SK-N-SH (cell line): ENCODE measurements around the gene RMND1.

Experiments
- CTCF ChIP-seq: fragments of 200-600 bp; sonication (generic); IDR thresholded peaks from 2 replicates; pipeline ENCODE4 v1.6.1; 2017; ENCODE audit warnings: antibody characterized with exemption, mild to moderate bottlenecking, moderate library complexity
- EZH2phosphoT487 ChIP-seq: fragments of 200-600 bp; sonication (generic); IDR thresholded peaks from 2 replicates; pipeline ENCODE4 v1.6.1; 2017; ENCODE audit warnings: low read depth, mixed run types, mild to moderate bottlenecking, antibody characterized with exemption, moderate library complexity, borderline replicate concordance
- JUND ChIP-seq: IDR thresholded peaks from 2 replicates; pipeline ENCODE4 v1.4.0; 2012
- NFIC ChIP-seq: IDR thresholded peaks from 2 replicates; pipeline ENCODE4 v1.4.0; 2012; ENCODE audit warnings: borderline replicate concordance
- NRF1 ChIP-seq: IDR thresholded peaks from 2 replicates; pipeline ENCODE4 v1.6.1; 2012; ENCODE audit warnings: low read depth, mild to moderate bottlenecking, low read length
- POLR2AphosphoS5 ChIP-seq: IDR thresholded peaks from 2 replicates; pipeline ENCODE4 v1.6.1; 2012; ENCODE audit warnings: low read depth, low read length
- REST ChIP-seq: IDR thresholded peaks from 2 replicates; pipeline ENCODE4 v1.6.1; 2012; ENCODE audit warnings: mild to moderate bottlenecking, low read depth, low read length, moderate library complexity
- RFX5 ChIP-seq: IDR thresholded peaks from 2 replicates; pipeline ENCODE4 v1.6.1; 2012; ENCODE audit warnings: mild to moderate bottlenecking, improper control_type of control experiment, low read length
- RXRA ChIP-seq: IDR thresholded peaks from 2 replicates; pipeline ENCODE4 v1.4.0; 2012; ENCODE audit warnings: low read depth, mild to moderate bottlenecking, borderline replicate concordance
- USF1 ChIP-seq: IDR thresholded peaks from 2 replicates; pipeline ENCODE4 v1.4.0; 2012; ENCODE audit warnings: low read depth, borderline replicate concordance
- ZBTB33 ChIP-seq: IDR thresholded peaks from 2 replicates; pipeline ENCODE4 v1.4.0; 2012; ENCODE audit warnings: low read depth, borderline replicate concordance

- TF ChIP-seq NFIC, result no peak
- TF ChIP-seq RFX5, result no peak
- TF ChIP-seq CTCF, result no peak
- no peak for TF ChIP-seq POLR2AphosphoS5
- TF ChIP-seq REST, result no peak
- TF ChIP-seq EZH2phosphoT487, result no peak
- no peak for TF ChIP-seq NRF1
- TF ChIP-seq USF1, result no peak
- no peak for TF ChIP-seq ZBTB33
- no peak for TF ChIP-seq RXRA
- no peak for TF ChIP-seq JUND
These were observed 26.4 kb downstream of the RMND1 start for GRCh38 chr6:151425561-151425960.
